Right atrium auricular region (tissue), 2 donors: Measurements from ENCODE around the gene MS4A10. TPM values are rescaled to one million over a fixed set of nuclear protein-coding genes. Genes with fewer than 3 reads are reported as not detected.

Experiments
- DNase-seq: peaks from one replicate; pipeline ENCODE4 v3.0.0-alpha.2; 2019; ENCODE audit warnings: low spot score
- H3K27ac ChIP-seq, 2 donors: fragments of 200-600 bp; sonication (generic); 1 replicate in 1 of 2; 2 replicates in 1 of 2; pipeline ENCODE4 v1.5.1; 2016 to 2019
- H3K27me3 ChIP-seq, 2 donors: fragments of 200-600 bp; sonication (generic); one replicate each; pipeline versions ENCODE4 v1.5.1 to v1.6.0; 2017 to 2019
- H3K36me3 ChIP-seq: fragments of 200-600 bp; sonication (generic); one replicate; pipeline ENCODE4 v1.5.1; 2016
- H3K4me1 ChIP-seq, 2 donors: fragments of 200-600 bp; sonication (generic); one replicate each; pipeline versions ENCODE4 v1.5.1 to v1.6.0; 2017 to 2019
- H3K4me3 ChIP-seq, 2 donors: fragments of 200-600 bp; sonication (generic); 1 replicate in 1 of 2; 2 replicates in 1 of 2; pipeline ENCODE4 v1.5.1; 2017 to 2019; ENCODE audit warnings: mild to moderate bottlenecking in 1 of 2, moderate library complexity in 1 of 2
- H3K9me3 ChIP-seq, 2 donors: fragments of 200-600 bp; sonication (generic); one replicate each; pipeline ENCODE4 v1.5.1; 2019
- CTCF ChIP-seq, 2 donors: fragments of 200-600 bp; sonication (generic); IDR thresholded peaks; one replicate each; pipeline ENCODE4 v1.5.1; 2019; ENCODE audit warnings: antibody characterized with exemption in 2 of 2
- total RNA-seq, 2 donors: library from RNA; depleted of rRNA; stranded (reverse); fragments of >200 nt; gene quantifications; one replicate each; pipeline ENCODE4 v1.1.0, GENCODE V29; 2016

The MS4A10 gene
- total RNA-seq, 2 donors from 2014 or later = not detected

GRCh38 chr11:60842668-60843600, 57.8 kb downstream of the MS4A10 start:
- TF ChIP-seq CTCF (IDR thresholded peaks at IDR 0.05) = no peak
- H3K27ac ChIP-seq = peak overlapping the region in 1 of 2 donors; percentile 77
- peak overlapping the region; percentile 55 to 85 for H3K4me3 ChIP-seq
- H3K36me3 ChIP-seq = peaks cover 3% of the 10 kb centered on the region
- no peaks in the 10 kb centered on the region for H3K27me3 ChIP-seq
- H3K9me3 ChIP-seq = no peaks in the 10 kb centered on the region
- peaks cover 0 to 41% of the 10 kb centered on the region in 2 donors for H3K4me1 ChIP-seq
- no peak for DNase-seq

GRCh38 chr11:60844045-60844869, 59.1 kb downstream of the MS4A10 start:
- Histone ChIP-seq H3K36me3 (peaks cover 16% of the 10 kb centered on the region), H3K4me3 (peak overlapping the region in 1 of 2 donors; percentile 85), H3K4me1 (peaks cover 0 to 41% of the 10 kb centered on the region in 2 donors), H3K27ac (no peak overlapping the region), H3K27me3 (no peaks in the 10 kb centered on the region), H3K9me3 (no peaks in the 10 kb centered on the region)
- TF ChIP-seq CTCF (IDR thresholded peaks at IDR 0.05) = no peak
- DNase-seq = no peak

- Histone ChIP-seq H3K4me1 (peaks cover 0 to 41% of the 10 kb centered on the region in 2 donors), H3K9me3 (no peaks in the 10 kb centered on the region), H3K4me3 (no peak overlapping the region), H3K27ac (no peak overlapping the region), H3K27me3 (no peaks in the 10 kb centered on the region), H3K36me3 (peaks cover 22% of the 10 kb centered on the region)
- no peak for DNase-seq
- TF ChIP-seq CTCF (IDR thresholded peaks at IDR 0.05) = no peak
Observed at GRCh38 chr11:60844870-60845221, 59.7 kb downstream of the MS4A10 start.

- H3K4me3 ChIP-seq = no peak overlapping the region
- H3K27ac ChIP-seq = no peak overlapping the region
- H3K27me3 ChIP-seq = no peaks in the 10 kb centered on the region
- TF ChIP-seq CTCF (IDR thresholded peaks at IDR 0.05) = no peak
- H3K4me1 ChIP-seq = peaks cover 0 to 41% of the 10 kb centered on the region in 2 donors
- H3K9me3 ChIP-seq = no peaks in the 10 kb centered on the region
- peaks cover 27% of the 10 kb centered on the region for H3K36me3 ChIP-seq
- no peak for DNase-seq
Observed at GRCh38 chr11:60845338-60845737, 60.2 kb downstream of the MS4A10 start.

GRCh38 chr11:60847281-60847680, 62.1 kb downstream of the MS4A10 start:
- no peak for TF ChIP-seq CTCF (IDR thresholded peaks at IDR 0.05)
- H3K4me1 ChIP-seq = peaks cover 0 to 28% of the 10 kb centered on the region in 2 donors
- H3K27me3 ChIP-seq = no peaks in the 10 kb centered on the region
- no peak for DNase-seq
- peaks cover 40% of the 10 kb centered on the region for H3K36me3 ChIP-seq
- no peak overlapping the region for H3K27ac ChIP-seq
- no peak overlapping the region for H3K4me3 ChIP-seq
- no peaks in the 10 kb centered on the region for H3K9me3 ChIP-seq
